GM21786 (cell line): ENCODE data around the gene ZFP82.

Experiments used
- ATAC-seq: cut with Tn5 transposase; IDR thresholded peaks from one replicate; pipeline ENCODE4 v1.9.1; 2021; ENCODE audit not compliant: unreplicated experiment

Gene ZFP82

DNA sequence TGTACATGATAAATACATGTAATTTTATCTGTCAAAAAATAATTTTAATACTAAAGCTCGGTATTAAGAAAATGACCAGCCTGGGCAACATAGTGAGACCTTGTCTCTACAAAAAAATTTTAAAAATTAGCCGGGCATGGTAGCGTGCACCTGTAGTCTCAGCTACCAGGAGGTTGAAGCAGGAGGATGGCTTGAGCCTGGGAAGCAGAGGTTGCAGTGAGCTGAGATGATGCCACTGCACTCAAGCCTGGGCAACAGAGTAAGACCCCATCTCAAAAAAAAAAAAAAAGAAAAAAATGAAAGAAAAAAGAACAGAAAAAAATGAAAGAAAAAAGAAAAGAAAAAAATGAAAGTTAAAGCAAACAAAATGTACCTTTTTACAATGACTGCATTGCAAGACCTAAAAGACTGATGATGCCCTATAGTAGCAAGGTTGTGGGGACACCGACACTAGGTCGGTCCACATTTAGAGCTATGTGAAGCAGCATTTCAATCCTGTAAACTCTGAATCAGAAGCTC, 44.7 kb downstream of the ZFP82 start:
- ATAC-seq: no peak

GRCh38 chr19:36371886-36372285, 46.6 kb downstream of the ZFP82 start:
- no peak for ATAC-seq

GRCh38 chr19:36363845-36364244, 54.6 kb downstream of the ZFP82 start:
- ATAC-seq: no peak
